GM12878 (cell line): ENCODE results near the gene CHRND.

ENCODE experiments used
- ATF3 ChIP-seq: IDR thresholded peaks from 2 replicates; pipeline ENCODE4 v1.6.1; 2011; ENCODE audit warnings: low read depth, mild to moderate bottlenecking, low read length, moderate library complexity, borderline replicate concordance; ENCODE audit errors: extremely low read depth
- BCL11A ChIP-seq: IDR thresholded peaks from 2 replicates; pipeline ENCODE4 v1.6.1; 2011; ENCODE audit warnings: low read depth, low read length
- GABPA ChIP-seq: IDR thresholded peaks from 2 replicates; pipeline ENCODE4 v1.6.1; 2014; ENCODE audit warnings: antibody characterized with exemption, low read depth, mild to moderate bottlenecking, inconsistent platforms
- GATAD2B ChIP-seq: fragments of 450-650 bp; conservative IDR thresholded peaks from 2 replicates; pipeline ENCODE4 v1.6.1; 2017; ENCODE audit warnings: low read depth, mild to moderate bottlenecking, moderate library complexity
- JUND ChIP-seq: IDR thresholded peaks from 2 replicates; pipeline ENCODE4 v1.6.1; 2012; ENCODE audit warnings: low read depth, mild to moderate bottlenecking, low read length, improper control_type of control experiment, moderate library complexity
- NR2C2 ChIP-seq: IDR thresholded peaks from 2 replicates; pipeline ENCODE4 v1.6.1; 2011; ENCODE audit warnings: borderline replicate concordance, low read depth; ENCODE audit not compliant: control insufficient read depth, insufficient read length
- POLR2A ChIP-seq: IDR thresholded peaks from 2 replicates; pipeline ENCODE4 v1.6.1; 2011; ENCODE audit warnings: low read depth, mild to moderate bottlenecking, low read length
- POLR2AphosphoS5 ChIP-seq: IDR thresholded peaks from 2 replicates; pipeline ENCODE4 v1.6.1; 2011; ENCODE audit warnings: mild to moderate bottlenecking, low read length, inconsistent platforms
- RAD21 ChIP-seq: IDR thresholded peaks from 2 replicates; pipeline ENCODE4 v1.6.1; 2011; ENCODE audit warnings: mild to moderate bottlenecking, low read depth, low read length, moderate library complexity; ENCODE audit not compliant: insufficient read depth
- RB1 ChIP-seq: fragments of 450-650 bp; formaldehyde crosslinking; IDR thresholded peaks from 2 replicates; pipeline ENCODE4 v1.6.1; 2017; ENCODE audit warnings: mild to moderate bottlenecking, borderline replicate concordance
- SIN3A ChIP-seq: IDR thresholded peaks from 2 replicates; pipeline ENCODE4 v1.6.1; 2012; ENCODE audit warnings: low read depth, low read length, improper control_type of control experiment
- SP1 ChIP-seq: IDR thresholded peaks from one replicate; pipeline ENCODE4 v1.6.1; 2011; ENCODE audit warnings: low read depth, low read length
- ZNF24 ChIP-seq: fragments of 450-650 bp; IDR thresholded peaks from 2 replicates; pipeline ENCODE4 v1.6.1; 2017; ENCODE audit warnings: antibody characterized with exemption, mild to moderate bottlenecking
- ZSCAN29 ChIP-seq: fragments of 450-650 bp; IDR thresholded peaks from 2 replicates; pipeline ENCODE4 v1.6.1; 2017; ENCODE audit warnings: mild to moderate bottlenecking, moderate library complexity

GRCh38 chr2:232522623-232523401 lies 3.1 kb upstream of the CHRND start:
- no peak for TF ChIP-seq ZSCAN29
- no peak for TF ChIP-seq POLR2AphosphoS5
- TF ChIP-seq SIN3A = no peak
- TF ChIP-seq JUND = no peak
- no peak for TF ChIP-seq RB1
- no peak for TF ChIP-seq RAD21
- TF ChIP-seq ZNF24 = no peak
- TF ChIP-seq SP1 = no peak
- TF ChIP-seq GABPA = no peak
- no peak for TF ChIP-seq NR2C2
- no peak for TF ChIP-seq POLR2A
- TF ChIP-seq BCL11A = no peak
- TF ChIP-seq ATF3 = no peak
- TF ChIP-seq GATAD2B = no peak
